HG03439 (cell line): Measurements from ENCODE around the gene PXN.

ENCODE experiments used
- ATAC-seq: cut with Tn5 transposase; IDR thresholded peaks from one replicate; pipeline ENCODE4 v1.9.1; 2021; ENCODE audit warnings: mild to moderate bottlenecking, moderate library complexity; ENCODE audit not compliant: unreplicated experiment

PXN gene

DNA sequence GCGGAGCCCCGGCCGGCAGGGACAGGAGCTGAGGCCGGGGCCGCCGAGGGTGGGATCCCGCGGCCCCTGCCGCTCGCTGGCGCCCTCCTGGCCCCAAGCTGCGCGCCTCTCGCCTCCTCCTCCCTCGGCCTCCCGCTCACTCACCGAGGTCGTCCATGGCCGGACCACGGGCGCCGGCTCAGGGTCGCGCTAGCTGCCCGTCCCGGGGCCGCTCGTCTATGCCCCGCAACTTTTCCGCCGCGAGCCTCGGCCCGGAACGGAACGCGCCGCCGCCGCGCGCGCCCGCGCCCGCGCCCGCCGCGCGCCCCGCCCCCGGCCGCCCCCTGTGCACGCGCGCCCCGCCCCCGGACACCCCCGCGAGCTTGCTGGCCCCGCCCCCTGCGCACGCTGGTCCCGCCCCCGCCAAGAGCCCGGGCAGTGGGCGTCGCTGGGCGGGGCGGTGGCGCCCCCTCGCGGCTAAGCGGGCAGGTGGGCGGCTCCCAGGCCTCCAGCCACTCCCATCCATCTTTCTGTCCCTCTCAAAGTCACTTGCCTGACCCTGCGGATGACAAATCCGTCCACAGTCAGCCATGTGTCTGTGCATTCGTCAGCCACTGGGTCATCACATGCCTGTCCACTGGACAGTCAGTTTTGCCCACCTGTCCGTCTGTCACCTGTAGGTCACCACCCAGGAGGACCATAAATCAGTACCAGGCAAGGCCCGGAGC is at the start of gene PXN:
TSS of gene PXN (minus strand) at position 258 of the 707 bp plus-strand sequence. CDS start at position 157, 101 bp downstream.
- ATAC-seq, result peak; percentile 73

DNA sequence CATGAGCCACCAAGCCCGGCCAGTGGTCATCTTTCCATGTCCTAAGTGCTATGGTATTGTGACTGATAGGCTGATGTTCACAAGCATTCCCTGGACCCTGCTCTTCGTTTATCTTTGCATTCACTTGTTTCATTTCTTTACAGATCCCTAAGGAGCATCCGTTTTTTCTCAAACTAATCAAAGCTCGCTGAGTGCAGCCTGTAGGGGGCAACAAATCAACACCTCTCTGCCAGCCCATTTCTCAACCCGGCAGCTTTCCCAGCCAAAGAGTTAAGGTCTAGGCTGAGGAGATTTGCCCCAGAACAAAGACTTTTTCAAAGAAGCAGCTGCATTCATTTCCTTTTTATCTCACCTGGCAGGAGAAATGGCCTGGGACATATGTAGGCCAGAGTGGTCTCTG is 48.7 kb upstream of the PXN start:
- no peak for ATAC-seq

DNA sequence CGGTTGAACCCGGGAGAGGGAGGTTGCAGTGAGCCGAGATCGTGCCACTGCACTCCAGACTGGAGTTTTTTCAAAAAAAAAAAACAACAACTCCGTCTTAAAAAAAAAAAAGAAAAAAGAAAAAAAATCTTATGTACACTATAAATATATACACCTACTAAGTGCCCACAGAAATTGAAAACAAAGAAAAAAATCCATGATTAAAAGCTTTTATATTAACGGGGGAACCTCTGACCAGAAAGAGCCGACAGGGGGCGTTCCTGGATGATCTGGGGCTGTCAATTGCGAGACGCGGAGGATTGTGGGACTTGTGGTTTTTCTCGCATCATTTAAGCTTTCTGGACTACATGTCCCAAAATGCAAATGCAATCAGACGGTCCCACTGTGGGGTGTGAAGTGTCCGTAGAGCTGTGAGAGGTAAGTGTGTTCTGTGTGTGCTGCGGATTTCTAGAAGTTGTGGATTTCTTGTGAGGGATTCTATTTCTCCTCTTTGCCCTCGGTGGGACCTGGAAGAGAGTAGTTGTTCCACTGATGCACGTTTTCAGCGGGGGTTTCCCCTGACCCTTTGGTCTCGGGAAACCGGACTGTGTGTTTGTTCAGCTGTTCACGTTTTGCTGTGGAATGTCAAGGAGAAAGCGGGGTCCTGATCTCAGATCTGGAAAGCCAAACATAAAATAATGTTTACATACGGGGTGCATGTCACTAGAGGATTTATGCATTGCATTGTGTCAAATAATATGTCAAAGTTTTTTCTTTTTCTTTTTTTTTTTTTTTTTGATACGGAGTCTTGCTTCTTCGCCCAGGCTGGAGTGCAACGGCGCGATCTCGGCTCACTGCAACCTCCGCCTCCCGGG is 36.7 kb upstream of the PXN start, which contains the start of gene SIRT4:
TSS of gene SIRT4 (plus strand) at position 360 of the 854 bp plus-strand sequence. CDS start 1,241 bp downstream, outside the sequence.
- peak; percentile 92 for ATAC-seq

DNA sequence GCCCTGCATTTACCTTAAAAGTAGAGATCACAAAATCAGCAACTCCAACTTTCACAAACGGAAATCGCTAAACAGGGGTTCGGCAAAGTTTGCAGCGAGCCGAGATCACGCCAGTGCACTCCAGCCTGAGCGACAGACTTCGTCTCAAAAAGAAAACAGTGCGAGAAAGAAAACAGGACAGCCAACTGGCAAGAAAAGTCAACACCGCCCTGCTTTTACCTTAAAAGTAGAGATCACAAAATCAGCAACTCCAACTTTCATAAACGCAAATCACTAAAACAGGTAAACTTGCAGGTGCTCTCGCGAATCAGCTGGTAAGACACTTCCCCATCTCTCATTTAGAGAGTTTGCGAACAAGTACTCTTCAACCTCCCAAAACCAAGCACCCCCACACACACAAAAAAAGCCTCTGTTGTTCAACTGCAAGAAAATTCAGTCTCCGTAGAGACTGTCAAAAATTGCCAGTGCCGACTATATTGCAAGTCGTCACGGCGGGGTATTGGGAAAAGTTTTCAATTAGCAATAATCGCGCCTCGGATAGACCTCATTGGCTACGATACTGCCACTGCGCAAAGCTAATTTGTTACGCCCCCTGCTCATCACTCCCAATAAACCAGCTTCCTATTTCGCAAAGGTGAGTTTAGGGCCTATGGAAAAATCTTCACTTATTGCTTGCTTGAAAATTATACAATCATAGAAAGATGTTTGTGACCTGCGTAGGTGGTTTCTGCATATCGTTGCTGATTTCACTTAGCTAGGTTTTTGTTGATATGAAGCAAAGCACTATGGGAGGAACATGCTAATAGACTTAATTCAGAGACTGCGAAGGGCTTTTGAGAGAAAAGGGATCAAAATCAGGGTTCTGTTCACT is 27.4 kb upstream of the PXN start, which contains the start of gene RNU4-1:
TSS of gene RNU4-1 (minus strand) at position 577 of the 871 bp plus-strand sequence.
- peak; percentile 44 for ATAC-seq

DNA sequence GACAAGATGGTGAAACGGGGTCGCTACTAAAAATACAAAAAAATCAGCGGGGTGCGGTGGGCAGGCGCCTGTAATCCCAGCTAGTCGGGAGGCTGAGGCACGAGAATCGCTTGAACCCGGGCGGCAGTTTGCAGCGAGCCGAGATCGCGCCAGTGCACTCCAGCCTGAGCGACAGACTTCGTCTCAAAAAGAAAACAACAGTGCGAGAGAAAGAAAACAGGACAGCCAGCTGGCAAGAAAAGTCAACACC is 26.8 kb upstream of the PXN start:
- ATAC-seq, result peak; percentile 6

DNA sequence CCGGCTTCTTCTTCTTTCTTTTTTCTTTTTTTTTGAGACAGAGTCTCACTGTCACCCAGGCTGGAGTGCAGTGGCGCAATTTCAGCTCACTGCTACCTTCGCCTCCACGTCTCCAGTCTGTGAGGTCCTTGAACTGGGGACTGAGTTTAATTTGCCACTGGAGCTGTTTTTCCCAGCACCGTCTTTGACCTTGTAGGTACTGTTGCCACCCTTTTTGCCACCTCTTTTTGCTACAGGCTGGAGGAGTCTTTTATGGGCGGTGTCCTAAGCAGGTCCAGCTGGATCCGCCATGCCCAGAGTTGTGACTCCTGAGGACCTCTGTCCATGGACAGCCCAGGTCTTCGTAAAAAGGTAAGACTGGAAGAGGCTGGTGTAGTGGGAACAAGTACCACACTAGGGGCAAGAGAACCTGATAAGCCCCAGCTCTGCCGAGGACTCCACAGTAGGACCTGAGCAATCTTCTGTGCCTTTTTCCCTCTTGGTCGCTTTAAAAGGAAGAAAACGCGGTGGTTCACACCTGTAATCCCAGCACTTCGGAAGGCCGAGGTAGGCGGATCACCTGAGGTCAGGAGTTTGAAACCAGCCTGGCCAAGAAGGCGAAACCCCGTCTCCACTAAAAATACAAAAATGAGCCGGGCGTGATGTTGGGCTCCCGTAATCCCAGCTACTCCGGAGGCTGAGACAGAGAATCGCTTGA is 25.2 kb upstream of the PXN start:
- ATAC-seq, result no peak

DNA sequence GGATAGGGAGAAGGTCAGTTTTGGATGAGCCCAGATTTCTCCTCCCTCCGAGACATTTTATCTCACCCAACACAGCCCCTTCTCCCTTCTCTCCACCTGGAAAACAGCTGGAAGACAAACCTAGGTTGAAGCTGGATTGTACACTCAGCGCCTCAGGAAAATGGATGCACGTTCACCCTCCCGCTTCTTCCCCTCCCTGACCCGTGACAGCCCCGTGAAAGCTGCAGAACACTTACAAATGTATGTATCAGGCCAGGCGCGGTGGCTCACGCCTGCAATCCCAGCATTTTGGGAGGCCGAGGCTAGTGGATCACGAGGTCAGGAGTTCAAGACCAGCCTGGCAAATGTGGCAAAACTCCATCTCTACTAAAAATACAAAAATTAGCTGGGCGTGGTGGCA is 22.0 kb upstream of the PXN start:
- no peak for ATAC-seq

DNA sequence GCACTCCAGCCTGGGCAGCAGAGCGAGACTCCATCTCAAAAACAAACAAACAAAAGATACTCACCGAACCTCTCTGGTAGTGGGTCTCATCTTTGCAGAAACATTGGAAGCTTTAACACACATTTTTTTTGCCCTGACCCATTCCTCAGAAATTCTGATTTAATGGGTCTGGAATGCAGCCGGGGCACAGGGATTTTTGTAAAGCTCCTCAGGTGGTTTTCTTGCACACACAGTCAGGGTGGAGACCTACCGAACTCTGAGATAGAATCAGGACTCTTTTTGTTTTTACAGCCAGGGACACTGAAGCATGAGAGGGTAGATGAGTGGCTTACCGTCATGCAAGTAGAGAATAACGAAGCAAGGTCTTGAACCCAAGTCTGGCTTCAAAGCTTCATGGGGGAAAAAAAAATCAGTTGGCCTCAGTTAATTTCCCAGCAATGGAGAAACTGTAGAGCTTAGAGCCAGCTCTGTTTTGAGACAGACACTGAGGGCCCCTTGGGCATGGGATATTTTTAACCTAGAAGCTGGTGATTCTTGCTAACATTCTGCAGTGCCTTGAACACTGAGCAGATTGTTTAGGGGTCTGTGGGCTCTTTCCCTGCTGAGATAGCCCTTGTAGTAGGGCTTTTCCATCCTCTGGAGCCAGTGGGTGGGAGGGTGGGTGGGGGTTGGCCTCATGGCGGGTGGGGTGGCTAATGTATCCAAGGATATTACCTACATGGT is 21.4 kb upstream of the PXN start:
- no peak for ATAC-seq

DNA sequence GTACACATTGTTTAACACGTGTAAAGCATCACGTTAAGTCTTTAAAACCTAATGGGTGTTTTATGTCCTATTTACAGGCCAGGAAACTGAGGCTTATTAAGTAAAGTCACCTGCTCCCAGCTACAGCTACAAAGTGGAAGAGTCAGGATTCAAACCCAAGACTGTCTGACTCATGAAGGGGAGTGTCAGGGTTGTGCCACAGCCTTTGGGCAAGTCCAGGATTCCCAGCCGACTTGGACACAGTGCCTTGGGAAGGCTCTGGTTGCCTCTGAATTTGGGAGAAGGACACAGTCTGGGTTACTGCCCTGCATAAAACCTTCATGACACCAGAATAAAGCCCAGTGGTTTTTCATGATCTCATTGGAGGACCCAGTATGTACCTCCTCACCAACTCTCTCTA is 18.9 kb upstream of the PXN start:
- ATAC-seq, result no peak

DNA sequence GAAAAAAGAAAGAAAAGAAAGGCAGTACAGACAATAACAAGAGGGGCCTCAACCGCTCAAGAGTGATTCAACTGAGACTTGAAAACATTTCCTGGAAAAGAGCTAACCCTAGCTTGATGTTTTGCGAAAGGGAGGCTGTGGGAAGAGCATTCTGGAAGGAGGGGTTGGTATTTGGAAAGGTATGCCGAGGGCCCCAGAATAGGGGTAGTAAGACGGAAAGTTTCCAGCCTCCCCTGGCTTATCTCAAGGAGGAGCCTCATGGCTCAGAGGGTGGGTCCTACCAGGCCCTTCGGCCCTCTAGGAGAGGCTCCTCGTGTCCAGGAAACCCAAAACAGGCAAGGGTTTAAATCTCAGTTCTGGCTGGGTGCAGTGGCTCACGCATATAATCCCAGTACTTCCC is 17.8 kb upstream of the PXN start:
- no peak for ATAC-seq

DNA sequence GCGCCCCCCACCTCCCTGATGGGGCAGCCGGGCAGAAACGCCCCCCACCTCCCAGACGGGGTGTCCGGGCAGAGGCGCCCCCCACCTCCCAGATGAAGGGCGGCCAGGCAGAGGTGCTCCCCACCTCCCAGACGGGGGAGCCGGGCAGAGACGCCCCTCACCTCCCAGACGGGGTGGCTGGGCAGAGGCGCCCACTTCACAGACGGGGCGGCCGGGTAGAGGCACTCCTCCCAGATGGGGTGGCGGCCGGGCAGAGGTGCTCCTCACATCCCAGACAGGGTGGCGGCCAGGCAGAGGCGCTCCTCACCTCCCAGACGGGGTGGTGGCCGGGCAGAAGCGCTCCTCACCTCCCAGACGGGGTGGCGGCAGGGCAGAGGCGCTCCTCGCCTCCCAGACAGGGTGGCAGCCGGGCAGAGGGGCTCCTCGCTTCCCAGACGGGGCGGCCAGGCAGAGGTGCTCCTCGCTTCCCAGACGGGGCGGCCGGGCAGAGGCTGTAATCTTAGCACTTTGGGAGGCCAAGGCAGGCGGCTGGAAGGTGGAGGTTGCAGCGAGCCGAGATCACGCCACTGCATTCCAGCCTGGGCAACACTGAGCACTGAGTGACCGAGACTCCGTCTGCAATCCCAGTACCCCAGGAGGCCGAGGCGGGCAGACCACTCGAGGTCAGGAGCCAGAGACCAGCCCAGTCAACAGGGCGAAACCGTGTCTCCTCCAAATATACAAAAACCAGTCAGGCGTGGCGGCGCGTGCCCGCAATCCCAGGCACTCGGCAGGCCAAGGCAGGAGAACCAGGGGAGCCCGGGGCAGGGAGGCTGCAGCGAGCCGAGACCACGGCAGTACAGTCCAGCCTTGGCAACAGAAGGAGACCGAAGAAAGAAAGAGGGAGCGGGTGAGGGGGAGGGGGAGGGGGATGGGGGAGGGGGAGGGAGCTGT is 12.9 kb upstream of the PXN start:
- no peak for ATAC-seq

DNA sequence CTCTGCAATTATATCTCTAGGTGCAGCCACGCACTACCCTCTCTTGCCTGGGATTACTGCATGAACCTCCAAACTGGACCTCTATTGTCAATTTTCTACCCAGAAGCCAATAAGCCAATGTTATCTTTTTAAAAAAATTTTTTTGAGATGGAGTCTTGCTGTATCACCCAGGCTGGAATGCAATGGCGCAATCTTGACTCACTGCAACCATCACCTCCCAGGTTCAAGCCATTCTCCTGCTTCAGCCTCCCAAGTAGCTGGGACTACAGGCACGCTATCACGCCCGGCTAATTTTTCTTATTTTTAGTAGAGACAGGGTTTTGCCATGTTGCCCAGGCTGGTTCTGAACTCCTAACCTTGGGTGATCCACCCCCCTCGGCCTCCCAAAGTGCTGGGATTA is 11.2 kb upstream of the PXN start:
- ATAC-seq, result no peak

DNA sequence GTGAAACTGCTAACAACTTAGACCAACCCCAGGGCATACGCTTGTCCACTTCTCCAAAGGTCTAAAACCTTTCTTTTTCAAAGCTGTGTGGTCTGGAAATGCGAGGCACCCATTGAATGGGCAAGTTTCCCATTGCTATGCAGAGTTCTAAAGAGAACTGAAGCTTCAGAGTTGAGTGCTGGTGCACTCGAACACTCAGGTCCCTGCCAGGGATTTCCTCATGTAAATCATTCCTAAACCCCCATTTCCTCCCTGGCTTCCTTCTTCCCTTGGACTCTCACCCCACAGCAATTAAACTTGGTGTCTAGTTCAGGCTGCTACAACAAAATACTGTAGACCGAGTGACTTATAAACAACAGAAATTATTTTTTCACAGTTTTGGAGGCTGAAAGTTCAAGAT is 2.2 kb upstream of the PXN start:
- no peak for ATAC-seq

DNA sequence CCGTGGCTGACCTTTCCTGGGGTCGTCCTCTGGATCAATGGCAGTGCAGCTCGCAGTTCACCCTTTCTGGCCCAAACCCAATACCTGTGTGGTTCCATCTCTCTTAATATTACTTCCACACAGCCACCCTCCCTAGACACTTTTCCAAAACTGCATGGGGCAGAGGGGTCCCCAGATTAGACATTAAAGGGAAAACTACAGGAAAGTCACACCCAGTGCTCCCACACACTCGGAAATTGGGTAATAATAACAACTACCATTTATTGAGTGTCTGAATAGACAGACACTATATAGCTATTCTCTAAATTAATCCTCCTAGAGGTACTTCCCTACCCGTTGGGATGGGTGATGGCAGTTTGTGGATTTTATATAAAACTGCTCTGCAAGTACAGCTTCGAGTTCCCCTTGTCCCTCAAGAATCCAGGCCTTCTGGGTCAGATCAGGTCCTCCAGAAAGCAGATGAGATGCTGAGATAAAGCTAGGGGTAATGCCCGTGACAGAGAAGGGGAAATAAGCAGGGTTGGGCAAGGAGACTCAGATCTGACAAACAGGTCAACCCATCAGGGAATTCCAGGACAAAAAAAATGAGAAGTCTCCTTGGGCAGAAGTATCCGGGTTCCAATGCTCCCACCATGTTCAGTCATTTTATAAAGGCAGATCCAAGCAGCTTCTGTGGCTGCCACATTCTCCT is 795 bp upstream of the PXN start:
- peak; percentile 7 for ATAC-seq

DNA sequence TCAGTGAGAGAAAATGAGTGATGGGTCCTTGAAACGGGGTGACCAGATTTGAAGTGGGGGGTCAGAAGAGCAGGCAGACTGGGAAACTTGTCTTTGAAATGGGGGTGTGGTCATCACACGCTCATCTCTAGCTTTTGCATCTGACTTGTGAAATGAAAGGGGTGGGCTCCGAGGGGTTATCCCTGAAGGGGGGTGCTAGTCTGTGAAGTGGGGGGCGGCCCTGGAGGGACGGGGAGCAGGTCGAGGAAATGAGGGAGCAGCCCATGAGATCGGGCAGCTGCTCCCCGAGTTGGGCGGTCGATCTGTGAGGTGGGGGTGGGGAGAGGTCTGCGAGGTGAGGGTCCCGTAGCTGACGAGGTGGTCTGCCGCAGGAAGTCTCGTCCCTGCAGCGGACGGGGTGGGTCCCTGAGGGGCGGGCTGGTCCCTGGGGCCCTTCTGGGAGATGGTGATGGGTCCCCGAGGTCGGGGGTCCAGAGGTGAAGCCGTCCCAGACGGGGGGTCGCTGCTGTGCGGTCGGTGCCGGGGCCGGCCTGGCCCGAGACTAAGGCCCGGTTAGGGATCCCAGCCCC is 542 bp downstream of the PXN start:
- ATAC-seq, result no peak

DNA sequence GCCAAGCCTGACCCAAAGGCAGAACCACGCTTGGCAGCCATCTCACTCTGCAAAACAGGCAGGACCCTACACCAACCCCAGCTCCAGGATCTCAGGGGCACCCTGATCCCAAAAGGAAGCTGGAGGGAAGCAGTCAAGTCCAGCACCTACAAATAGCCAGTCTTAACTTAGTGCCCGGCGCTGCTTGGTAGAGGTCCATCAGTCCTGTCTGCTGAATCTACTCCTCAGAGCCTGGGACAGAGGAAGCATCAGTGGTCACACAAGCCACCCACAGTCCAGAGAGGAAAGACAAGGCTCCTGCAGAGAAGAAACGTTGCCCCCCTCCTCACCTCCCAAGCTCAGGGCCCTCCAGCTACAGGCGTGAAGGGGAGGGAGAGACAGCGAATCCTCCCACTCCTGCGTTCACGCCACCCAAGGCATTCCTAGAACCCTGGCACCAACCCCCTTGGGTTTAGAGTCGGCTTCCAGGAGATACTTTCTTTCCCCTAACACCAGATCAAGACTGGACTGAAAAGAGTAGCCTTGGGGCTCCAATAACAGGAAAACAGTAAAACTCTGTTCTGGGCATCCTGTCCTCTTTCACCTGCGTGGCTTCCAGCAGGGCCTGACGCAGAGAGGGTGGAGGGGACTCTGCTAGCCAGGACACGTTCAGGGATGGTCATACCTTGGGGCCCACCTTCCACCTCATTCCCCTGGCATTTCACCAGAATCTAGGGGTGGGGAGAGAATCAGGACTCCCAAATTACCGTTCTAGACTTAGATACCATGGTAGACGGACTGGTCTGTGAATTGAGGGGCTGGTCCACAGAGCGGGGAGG is 1.2 kb downstream of the PXN start:
- ATAC-seq, result no peak

DNA sequence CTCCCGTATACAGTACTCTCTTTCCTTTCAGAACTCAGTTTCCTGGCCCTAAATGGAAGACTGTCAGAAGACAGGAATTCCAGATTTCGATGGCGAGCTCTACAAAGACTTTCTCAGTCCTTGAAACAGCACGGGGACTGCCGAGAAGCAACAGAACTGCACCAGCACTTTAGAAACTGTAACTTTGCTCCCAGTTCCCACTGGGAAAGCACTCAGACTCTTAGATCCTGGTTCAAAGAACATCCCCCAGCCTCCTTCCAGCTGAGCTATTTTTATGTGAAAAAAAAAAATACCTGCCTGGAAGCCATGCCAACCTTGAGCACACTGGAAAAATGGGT is 1.8 kb downstream of the PXN start:
- no peak for ATAC-seq
